ENCODE results near the gene XPO5. TPM values are rescaled to one million over a fixed set of nuclear protein-coding genes. Genes with fewer than 3 reads are reported as not detected.

Gene XPO5
- total RNA-seq, 1 donor from 2014 or later, result 35.0 TPM

GRCh38 chr6:43509984-43510826 lies 65.6 kb downstream of the XPO5 start, which contains the start of gene LRRC73:
Gene LRRC73, minus strand, starts transcription at chr6:43510346. Its CDS starts 561 bp downstream, at chr6:43509785.
- Histone ChIP-seq H3K27me3 (ENCODE audit: control insufficient read depth in 3 of 3, insufficient read depth in 3 of 3, low read length in 3 of 3) (peaks cover 3 to 21% (median 19%) of the 10 kb centered on the region in 3 donors), H3K4me3 (ENCODE audit: low read length in 3 of 3) (peak within 1 kb of the TSS; percentile 69 to 73 (median 70)), H3K4me1 (ENCODE audit: control insufficient read depth in 3 of 3, insufficient read depth in 3 of 3, low read length in 3 of 3) (peaks cover 32 to 40% (median 34%) of the 10 kb centered on the region in 3 donors), H3K9me3 (ENCODE audit: control insufficient read depth in 3 of 3, low read length in 3 of 3) (no peaks in the 10 kb centered on the region), H3K27ac (ENCODE audit: low read depth, low read length) (no peak within 1 kb of the TSS), H3K9ac (ENCODE audit: low read depth in 1 of 3, low read length in 3 of 3) (peak within 1 kb of the TSS in 2 of 3 donors; percentile 55 to 69), H3K36me3 (ENCODE audit: control insufficient read depth in 3 of 3, insufficient read depth in 3 of 3, low read length in 3 of 3) (peaks cover 35 to 46% (median 37%) of the 10 kb centered on the region in 3 donors)

GRCh38 chr6:43509142-43509983 lies 66.5 kb downstream of the XPO5 start:
- no peak overlapping the region for H3K27ac ChIP-seq (ENCODE audit: low read depth, low read length)
- H3K27me3 ChIP-seq (ENCODE audit: control insufficient read depth in 3 of 3, insufficient read depth in 3 of 3, low read length in 3 of 3), result peaks cover 3 to 21% (median 19%) of the 10 kb centered on the region in 3 donors
- H3K9me3 ChIP-seq (ENCODE audit: control insufficient read depth in 3 of 3, low read length in 3 of 3), result no peaks in the 10 kb centered on the region
- peak overlapping the region; percentile 3 to 73 (median 70) for H3K4me3 ChIP-seq (ENCODE audit: low read length in 3 of 3)
- H3K9ac ChIP-seq (ENCODE audit: low read depth in 1 of 3, low read length in 3 of 3), result peak overlapping the region in 1 of 3 donors; percentile 69
- peaks cover 24 to 32% (median 32%) of the 10 kb centered on the region in 3 donors for H3K4me1 ChIP-seq (ENCODE audit: control insufficient read depth in 3 of 3, insufficient read depth in 3 of 3, low read length in 3 of 3)
- H3K36me3 ChIP-seq (ENCODE audit: control insufficient read depth in 3 of 3, insufficient read depth in 3 of 3, low read length in 3 of 3), result peaks cover 36 to 49% (median 41%) of the 10 kb centered on the region in 3 donors

- H3K9me3 ChIP-seq (ENCODE audit: control insufficient read depth in 3 of 3, low read length in 3 of 3), result no peaks in the 10 kb centered on the region
- peaks cover 24 to 32% (median 32%) of the 10 kb centered on the region in 3 donors for H3K4me1 ChIP-seq (ENCODE audit: control insufficient read depth in 3 of 3, insufficient read depth in 3 of 3, low read length in 3 of 3)
- no peak overlapping the region for H3K27ac ChIP-seq (ENCODE audit: low read depth, low read length)
- peaks cover 34 to 47% (median 44%) of the 10 kb centered on the region in 3 donors for H3K36me3 ChIP-seq (ENCODE audit: control insufficient read depth in 3 of 3, insufficient read depth in 3 of 3, low read length in 3 of 3)
- H3K27me3 ChIP-seq (ENCODE audit: control insufficient read depth in 3 of 3, insufficient read depth in 3 of 3, low read length in 3 of 3), result peaks cover 3 to 21% (median 19%) of the 10 kb centered on the region in 3 donors
- H3K9ac ChIP-seq (ENCODE audit: low read depth in 1 of 3, low read length in 3 of 3), result peak overlapping the region in 1 of 3 donors; percentile 14
- no peak overlapping the region for H3K4me3 ChIP-seq (ENCODE audit: low read length in 3 of 3)
These were observed 67.2 kb downstream of the XPO5 start for GRCh38 chr6:43508481-43509141.

GRCh38 chr6:43506667-43507471 lies 69.0 kb downstream of the XPO5 start:
- H3K9ac ChIP-seq (ENCODE audit: low read depth in 1 of 3, low read length in 3 of 3), result peak overlapping the region in 1 of 3 donors; percentile 64
- peaks cover 19 to 27% (median 23%) of the 10 kb centered on the region in 3 donors for H3K4me1 ChIP-seq (ENCODE audit: control insufficient read depth in 3 of 3, insufficient read depth in 3 of 3, low read length in 3 of 3)
- peaks cover 3 to 21% (median 19%) of the 10 kb centered on the region in 3 donors for H3K27me3 ChIP-seq (ENCODE audit: control insufficient read depth in 3 of 3, insufficient read depth in 3 of 3, low read length in 3 of 3)
- no peak overlapping the region for H3K4me3 ChIP-seq (ENCODE audit: low read length in 3 of 3)
- no peaks in the 10 kb centered on the region for H3K9me3 ChIP-seq (ENCODE audit: control insufficient read depth in 3 of 3, low read length in 3 of 3)
- H3K27ac ChIP-seq (ENCODE audit: low read depth, low read length), result no peak overlapping the region
- H3K36me3 ChIP-seq (ENCODE audit: control insufficient read depth in 3 of 3, insufficient read depth in 3 of 3, low read length in 3 of 3), result peaks cover 34 to 46% (median 44%) of the 10 kb centered on the region in 3 donors

- no peaks in the 10 kb centered on the region for H3K9me3 ChIP-seq (ENCODE audit: control insufficient read depth in 3 of 3, low read length in 3 of 3)
- H3K9ac ChIP-seq (ENCODE audit: low read depth in 1 of 3, low read length in 3 of 3), result peak overlapping the region in 1 of 3 donors; percentile 64
- peaks cover 19 to 26% (median 22%) of the 10 kb centered on the region in 3 donors for H3K4me1 ChIP-seq (ENCODE audit: control insufficient read depth in 3 of 3, insufficient read depth in 3 of 3, low read length in 3 of 3)
- H3K27ac ChIP-seq (ENCODE audit: low read depth, low read length), result no peak overlapping the region
- peaks cover 3 to 21% (median 19%) of the 10 kb centered on the region in 3 donors for H3K27me3 ChIP-seq (ENCODE audit: control insufficient read depth in 3 of 3, insufficient read depth in 3 of 3, low read length in 3 of 3)
- peaks cover 35 to 41% (median 41%) of the 10 kb centered on the region in 3 donors for H3K36me3 ChIP-seq (ENCODE audit: control insufficient read depth in 3 of 3, insufficient read depth in 3 of 3, low read length in 3 of 3)
- no peak overlapping the region for H3K4me3 ChIP-seq (ENCODE audit: low read length in 3 of 3)
These were observed 69.7 kb downstream of the XPO5 start for GRCh38 chr6:43506171-43506570.

GRCh38 chr6:43505718-43506117 lies 70.1 kb downstream of the XPO5 start:
- Histone ChIP-seq H3K4me3 (ENCODE audit: low read length in 3 of 3) (no peak overlapping the region), H3K9ac (ENCODE audit: low read depth in 1 of 3, low read length in 3 of 3) (no peak overlapping the region), H3K4me1 (ENCODE audit: control insufficient read depth in 3 of 3, insufficient read depth in 3 of 3, low read length in 3 of 3) (peaks cover 17 to 24% (median 19%) of the 10 kb centered on the region in 3 donors), H3K27me3 (ENCODE audit: control insufficient read depth in 3 of 3, insufficient read depth in 3 of 3, low read length in 3 of 3) (peaks cover 3 to 21% (median 19%) of the 10 kb centered on the region in 3 donors), H3K9me3 (ENCODE audit: control insufficient read depth in 3 of 3, low read length in 3 of 3) (no peaks in the 10 kb centered on the region), H3K36me3 (ENCODE audit: control insufficient read depth in 3 of 3, insufficient read depth in 3 of 3, low read length in 3 of 3) (peaks cover 40 to 41% (median 41%) of the 10 kb centered on the region in 3 donors), H3K27ac (ENCODE audit: low read depth, low read length) (no peak overlapping the region)

- H3K27ac ChIP-seq (ENCODE audit: low read depth, low read length), result no peak overlapping the region
- no peak overlapping the region for H3K4me3 ChIP-seq (ENCODE audit: low read length in 3 of 3)
- H3K4me1 ChIP-seq (ENCODE audit: control insufficient read depth in 3 of 3, insufficient read depth in 3 of 3, low read length in 3 of 3), result peaks cover 13 to 25% (median 17%) of the 10 kb centered on the region in 3 donors
- H3K9me3 ChIP-seq (ENCODE audit: control insufficient read depth in 3 of 3, low read length in 3 of 3), result no peaks in the 10 kb centered on the region
- H3K27me3 ChIP-seq (ENCODE audit: control insufficient read depth in 3 of 3, insufficient read depth in 3 of 3, low read length in 3 of 3), result peaks cover 3 to 21% (median 19%) of the 10 kb centered on the region in 3 donors
- H3K36me3 ChIP-seq (ENCODE audit: control insufficient read depth in 3 of 3, insufficient read depth in 3 of 3, low read length in 3 of 3), result peaks cover 47 to 48% (median 48%) of the 10 kb centered on the region in 3 donors
- no peak overlapping the region for H3K9ac ChIP-seq (ENCODE audit: low read depth in 1 of 3, low read length in 3 of 3)
These were observed 70.9 kb downstream of the XPO5 start for GRCh38 chr6:43504756-43505593.

- H3K9me3 ChIP-seq (ENCODE audit: control insufficient read depth in 3 of 3, low read length in 3 of 3), result no peaks in the 10 kb centered on the region
- H3K27me3 ChIP-seq (ENCODE audit: control insufficient read depth in 3 of 3, insufficient read depth in 3 of 3, low read length in 3 of 3), result peaks cover 0 to 12% (median 8%) of the 10 kb centered on the region in 3 donors
- H3K27ac ChIP-seq (ENCODE audit: low read depth, low read length), result no peak overlapping the region
- H3K4me1 ChIP-seq (ENCODE audit: control insufficient read depth in 3 of 3, insufficient read depth in 3 of 3, low read length in 3 of 3), result peaks cover 4 to 24% (median 17%) of the 10 kb centered on the region in 3 donors
- H3K9ac ChIP-seq (ENCODE audit: low read depth in 1 of 3, low read length in 3 of 3), result no peak overlapping the region
- H3K4me3 ChIP-seq (ENCODE audit: low read length in 3 of 3), result no peak overlapping the region
- H3K36me3 ChIP-seq (ENCODE audit: control insufficient read depth in 3 of 3, insufficient read depth in 3 of 3, low read length in 3 of 3), result peaks cover 61 to 64% (median 63%) of the 10 kb centered on the region in 3 donors
These were observed 72.4 kb downstream of the XPO5 start for GRCh38 chr6:43503443-43503842.

Data from skeletal muscle tissue (tissue), 4 donors.